Right atrium auricular region (tissue), 2 donors: Measurements from ENCODE around the gene CTDP1. TPM values are rescaled to one million over a fixed set of nuclear protein-coding genes. Genes with fewer than 3 reads are reported as not detected.

Experiments
- DNase-seq: peaks from one replicate; pipeline ENCODE4 v3.0.0-alpha.2; 2019; ENCODE audit warnings: low spot score
- H3K27ac ChIP-seq, 2 donors: fragments of 200-600 bp; sonication (generic); 1 replicate in 1 of 2; 2 replicates in 1 of 2; pipeline ENCODE4 v1.5.1; 2016 to 2019
- H3K27me3 ChIP-seq, 2 donors: fragments of 200-600 bp; sonication (generic); one replicate each; pipeline versions ENCODE4 v1.5.1 to v1.6.0; 2017 to 2019
- H3K36me3 ChIP-seq: fragments of 200-600 bp; sonication (generic); one replicate; pipeline ENCODE4 v1.5.1; 2016
- H3K4me1 ChIP-seq, 2 donors: fragments of 200-600 bp; sonication (generic); one replicate each; pipeline versions ENCODE4 v1.5.1 to v1.6.0; 2017 to 2019
- H3K4me3 ChIP-seq, 2 donors: fragments of 200-600 bp; sonication (generic); 1 replicate in 1 of 2; 2 replicates in 1 of 2; pipeline ENCODE4 v1.5.1; 2017 to 2019; ENCODE audit warnings: mild to moderate bottlenecking in 1 of 2, moderate library complexity in 1 of 2
- H3K9me3 ChIP-seq, 2 donors: fragments of 200-600 bp; sonication (generic); one replicate each; pipeline ENCODE4 v1.5.1; 2019
- CTCF ChIP-seq, 2 donors: fragments of 200-600 bp; sonication (generic); IDR thresholded peaks; one replicate each; pipeline ENCODE4 v1.5.1; 2019; ENCODE audit warnings: antibody characterized with exemption in 2 of 2
- total RNA-seq, 2 donors: library from RNA; depleted of rRNA; stranded (reverse); fragments of >200 nt; gene quantifications; one replicate each; pipeline ENCODE4 v1.1.0, GENCODE V29; 2016

CTDP1 gene
- total RNA-seq, 2 donors from 2014 or later, result 6.3 to 9.2 TPM

GRCh38 chr18:79642626-79643025 lies 37.0 kb upstream of the CTDP1 start:
- no peak overlapping the region for H3K27ac ChIP-seq
- no peaks in the 10 kb centered on the region for H3K36me3 ChIP-seq
- H3K4me3 ChIP-seq, result no peak overlapping the region
- H3K27me3 ChIP-seq, result peaks cover 0 to 4% of the 10 kb centered on the region in 2 donors
- no peak for TF ChIP-seq CTCF (IDR thresholded peaks at IDR 0.05)
- DNase-seq, result no peak
- no peaks in the 10 kb centered on the region for H3K9me3 ChIP-seq
- H3K4me1 ChIP-seq, result peaks cover 0 to 9% of the 10 kb centered on the region in 2 donors

- TF ChIP-seq CTCF (IDR thresholded peaks at IDR 0.05), result no peak
- Histone ChIP-seq H3K9me3 (no peaks in the 10 kb centered on the region), H3K4me3 (no peak overlapping the region), H3K27ac (no peak overlapping the region), H3K4me1 (peaks cover 0 to 6% of the 10 kb centered on the region in 2 donors), H3K27me3 (no peaks in the 10 kb centered on the region), H3K36me3 (no peaks in the 10 kb centered on the region)
- no peak for DNase-seq
Observed at GRCh38 chr18:79643054-79643984, 36.3 kb upstream of the CTDP1 start.

- no peak overlapping the region for H3K4me3 ChIP-seq
- TF ChIP-seq CTCF (IDR thresholded peaks at IDR 0.05), result peak; percentile 96 to 98
Observed at GRCh38 chr18:79644006-79644665, 35.5 kb upstream of the CTDP1 start.

GRCh38 chr18:79644666-79645057 lies 34.9 kb upstream of the CTDP1 start:
- H3K27me3 ChIP-seq, result no peaks in the 10 kb centered on the region
- no peak overlapping the region for H3K4me3 ChIP-seq
- DNase-seq, result no peak
- H3K9me3 ChIP-seq, result no peaks in the 10 kb centered on the region
- no peaks in the 10 kb centered on the region for H3K36me3 ChIP-seq
- H3K27ac ChIP-seq, result no peak overlapping the region
- TF ChIP-seq CTCF (IDR thresholded peaks at IDR 0.05), result no peak
- peaks cover 0 to 6% of the 10 kb centered on the region in 2 donors for H3K4me1 ChIP-seq

More at GRCh38 chr18:79644006-79644665, 35.5 kb upstream of the CTDP1 start:
- Histone ChIP-seq H3K27me3 (no peaks in the 10 kb centered on the region), H3K9me3 (no peaks in the 10 kb centered on the region), H3K27ac (no peak overlapping the region), H3K36me3 (no peaks in the 10 kb centered on the region), H3K4me1 (peaks cover 0 to 6% of the 10 kb centered on the region in 2 donors)
- DNase-seq, result no peak

- H3K27me3 ChIP-seq, result no peaks in the 10 kb centered on the region
- no peak for DNase-seq
- no peak for TF ChIP-seq CTCF (IDR thresholded peaks at IDR 0.05)
- no peak overlapping the region for H3K27ac ChIP-seq
- no peaks in the 10 kb centered on the region for H3K9me3 ChIP-seq
- H3K36me3 ChIP-seq, result no peaks in the 10 kb centered on the region
- peaks cover 0 to 6% of the 10 kb centered on the region in 2 donors for H3K4me1 ChIP-seq
- no peak overlapping the region for H3K4me3 ChIP-seq
Observed at GRCh38 chr18:79645291-79645983, 34.2 kb upstream of the CTDP1 start.
